Measurements from ENCODE around the gene ZNF672. TPM values are rescaled to one million over a fixed set of nuclear protein-coding genes. Genes with fewer than 3 reads are reported as not detected.
A peak's percentile ranks its signal among the peaks of the same experiment; 100 is the strongest.

Gene ZNF672
- polyA plus RNA-seq, 3 donors: 18.6 to 25.6 (median 24.0) TPM

- DNase-seq (ENCODE audit: extremely low read depth in 1 of 11, low read depth in 9 of 11, low spot score in 4 of 11): no peak
Measured at GRCh38 chr1:248847956-248848561, 10.0 kb downstream of the ZNF672 start.

GRCh38 chr1:248848602-248849001 is 10.6 kb downstream of the ZNF672 start:
- DNase-seq (ENCODE audit: extremely low read depth in 1 of 11, low read depth in 9 of 11, low spot score in 4 of 11): no peak

- no peak for DNase-seq (ENCODE audit: extremely low read depth in 1 of 11, low read depth in 9 of 11, low spot score in 4 of 11)
Measured at GRCh38 chr1:248849152-248849551, 11.1 kb downstream of the ZNF672 start.

- DNase-seq (ENCODE audit: extremely low read depth in 1 of 11, low read depth in 9 of 11, low spot score in 4 of 11): no peak
Measured at GRCh38 chr1:248849637-248850036, 11.6 kb downstream of the ZNF672 start.

DNA sequence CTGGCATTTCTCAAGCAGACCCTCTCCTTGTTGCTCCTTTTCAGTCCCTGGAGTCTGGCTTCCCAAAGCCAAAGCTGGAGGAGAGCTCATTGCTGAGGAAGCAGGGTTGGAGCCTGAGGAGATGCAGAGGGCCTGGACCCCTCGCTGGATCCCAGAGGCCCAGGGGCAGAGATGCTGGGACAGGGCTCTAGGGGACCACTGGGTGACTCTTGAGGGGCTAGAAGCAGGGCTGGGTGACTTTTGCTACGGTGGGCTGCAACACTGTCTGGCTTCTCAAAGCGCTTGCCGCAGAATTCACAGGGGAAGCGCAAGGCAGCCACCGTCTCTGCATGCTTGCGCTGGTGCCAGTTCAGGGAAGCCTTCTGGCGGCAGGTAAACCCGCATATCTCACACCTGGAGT is 12.1 kb downstream of the ZNF672 start:
- no peak for DNase-seq (ENCODE audit: extremely low read depth in 1 of 11, low read depth in 9 of 11, low spot score in 4 of 11)

DNA sequence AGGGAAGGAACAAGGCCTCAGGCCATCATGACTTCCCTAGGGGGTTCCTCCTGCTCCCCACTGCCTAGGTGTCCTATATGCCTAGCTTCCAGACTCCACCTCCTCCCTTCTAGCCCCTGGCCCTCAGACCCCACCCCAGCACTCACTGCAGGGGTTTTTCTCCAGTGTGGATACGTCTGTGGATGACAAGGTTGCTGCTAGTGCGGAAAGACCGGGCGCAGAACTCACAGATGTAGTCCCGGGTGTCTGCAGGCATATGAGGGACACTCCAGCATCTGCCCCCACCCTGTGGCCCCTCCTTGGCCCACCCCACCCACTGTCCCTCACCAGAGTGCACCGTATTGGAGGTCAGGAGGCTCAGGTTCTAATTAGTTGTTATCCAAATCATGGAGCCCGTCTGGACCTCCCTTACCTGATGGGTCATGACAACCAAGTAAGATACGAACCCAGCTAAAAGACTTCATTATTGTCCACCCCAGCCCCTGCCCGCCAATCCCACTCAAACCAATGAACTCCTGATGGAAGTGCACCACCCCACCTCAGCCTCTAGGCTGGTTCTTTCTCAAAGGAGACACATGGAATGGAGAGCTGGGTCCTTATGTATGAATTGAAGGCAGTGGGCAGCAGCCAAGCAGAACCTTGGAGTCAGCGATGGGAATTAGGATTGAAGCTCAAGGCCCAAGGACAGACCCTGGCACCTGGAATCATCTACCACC is 12.7 kb downstream of the ZNF672 start:
- DNase-seq (ENCODE audit: extremely low read depth in 1 of 11, low read depth in 9 of 11, low spot score in 4 of 11): no peak

DNA sequence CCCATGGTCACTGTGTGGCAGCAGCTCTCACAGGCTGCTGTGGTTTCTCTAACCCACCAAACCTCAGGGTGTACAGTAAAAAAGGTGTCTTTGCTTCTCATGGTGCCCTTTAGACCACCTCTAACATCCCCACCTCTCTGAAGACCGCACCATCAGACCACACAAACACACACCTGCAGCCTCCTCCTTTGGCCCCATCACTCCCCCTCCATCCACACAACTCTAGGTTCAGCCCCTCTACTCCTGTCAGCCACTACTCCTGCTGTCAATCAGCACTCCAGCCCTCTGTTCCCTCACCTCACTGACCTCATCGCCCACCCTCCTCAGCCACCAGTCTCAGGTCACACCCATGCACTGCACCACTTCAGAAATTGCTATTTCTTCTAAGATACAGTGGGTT is 13.4 kb downstream of the ZNF672 start:
- DNase-seq (ENCODE audit: extremely low read depth in 1 of 11, low read depth in 9 of 11, low spot score in 4 of 11): no peak

GRCh38 chr1:248852481-248853405 is 14.7 kb downstream of the ZNF672 start:
- no peak for DNase-seq (ENCODE audit: extremely low read depth in 1 of 11, low read depth in 9 of 11, low spot score in 4 of 11)

DNA sequence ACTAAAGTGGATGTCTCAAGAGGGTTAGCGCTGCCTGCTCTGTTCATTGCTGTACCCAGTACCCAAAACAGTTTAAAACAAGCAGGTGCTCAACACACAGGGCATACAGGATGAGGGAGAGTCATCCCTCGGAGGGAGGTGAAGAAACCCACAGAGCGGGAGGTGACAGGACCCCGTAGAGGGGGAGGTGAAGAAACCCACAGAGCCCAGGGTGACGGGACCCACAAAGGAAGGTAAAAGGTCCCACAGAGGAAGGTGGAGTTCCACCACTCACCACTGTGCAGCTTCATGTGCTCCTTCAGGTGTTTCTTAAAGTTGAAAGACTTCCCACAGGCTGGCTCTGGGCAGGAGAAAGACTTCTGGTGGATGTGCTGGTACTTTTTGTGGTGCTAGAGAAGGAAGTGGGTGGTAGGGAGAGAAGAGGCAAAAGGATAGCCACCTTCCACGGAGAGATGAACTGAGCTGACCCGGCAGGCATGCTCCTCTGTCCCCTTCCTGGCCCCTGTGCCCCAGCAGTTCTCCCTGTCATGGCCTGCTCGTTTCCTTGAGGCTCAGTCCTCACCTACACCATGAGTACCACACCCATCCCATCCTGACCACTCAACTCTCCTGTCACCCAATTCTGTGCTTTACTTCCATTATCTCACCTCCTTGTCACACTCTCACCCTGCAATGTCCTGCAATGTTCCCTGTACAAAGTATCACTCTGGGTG is 15.8 kb downstream of the ZNF672 start:
- DNase-seq (ENCODE audit: extremely low read depth in 1 of 11, low read depth in 9 of 11, low spot score in 4 of 11): no peak

DNA sequence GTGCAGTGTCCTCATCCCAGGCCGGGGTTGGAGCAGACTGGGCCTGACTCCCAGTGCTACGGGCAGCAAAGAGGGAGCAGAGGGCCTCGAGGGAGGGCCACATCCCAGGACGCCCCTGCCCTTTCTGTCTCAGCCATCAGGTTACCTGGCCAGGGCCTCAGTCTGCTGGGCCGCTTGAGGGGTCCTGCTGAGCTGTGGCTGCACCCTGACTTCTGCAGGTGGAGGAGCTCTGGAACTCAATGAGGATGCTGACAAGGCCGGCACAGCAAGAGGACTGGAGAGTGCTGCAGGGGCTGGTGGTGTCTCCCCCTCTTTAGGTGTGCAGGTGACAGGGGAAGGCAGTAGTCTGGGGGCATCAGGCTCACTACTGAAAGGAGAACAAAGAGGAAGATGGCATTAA is 17.6 kb downstream of the ZNF672 start:
- DNase-seq (ENCODE audit: extremely low read depth in 1 of 11, low read depth in 9 of 11, low spot score in 4 of 11): no peak

GRCh38 chr1:248856176-248856575 is 18.2 kb downstream of the ZNF672 start:
- no peak for DNase-seq (ENCODE audit: extremely low read depth in 1 of 11, low read depth in 9 of 11, low spot score in 4 of 11)

- DNase-seq (ENCODE audit: extremely low read depth in 1 of 11, low read depth in 9 of 11, low spot score in 4 of 11): no peak
Measured at GRCh38 chr1:248857201-248857600, 19.2 kb downstream of the ZNF672 start.

- no peak for DNase-seq (ENCODE audit: extremely low read depth in 1 of 11, low read depth in 9 of 11, low spot score in 4 of 11)
Measured at GRCh38 chr1:248857749-248858095, 19.7 kb downstream of the ZNF672 start.

DNA sequence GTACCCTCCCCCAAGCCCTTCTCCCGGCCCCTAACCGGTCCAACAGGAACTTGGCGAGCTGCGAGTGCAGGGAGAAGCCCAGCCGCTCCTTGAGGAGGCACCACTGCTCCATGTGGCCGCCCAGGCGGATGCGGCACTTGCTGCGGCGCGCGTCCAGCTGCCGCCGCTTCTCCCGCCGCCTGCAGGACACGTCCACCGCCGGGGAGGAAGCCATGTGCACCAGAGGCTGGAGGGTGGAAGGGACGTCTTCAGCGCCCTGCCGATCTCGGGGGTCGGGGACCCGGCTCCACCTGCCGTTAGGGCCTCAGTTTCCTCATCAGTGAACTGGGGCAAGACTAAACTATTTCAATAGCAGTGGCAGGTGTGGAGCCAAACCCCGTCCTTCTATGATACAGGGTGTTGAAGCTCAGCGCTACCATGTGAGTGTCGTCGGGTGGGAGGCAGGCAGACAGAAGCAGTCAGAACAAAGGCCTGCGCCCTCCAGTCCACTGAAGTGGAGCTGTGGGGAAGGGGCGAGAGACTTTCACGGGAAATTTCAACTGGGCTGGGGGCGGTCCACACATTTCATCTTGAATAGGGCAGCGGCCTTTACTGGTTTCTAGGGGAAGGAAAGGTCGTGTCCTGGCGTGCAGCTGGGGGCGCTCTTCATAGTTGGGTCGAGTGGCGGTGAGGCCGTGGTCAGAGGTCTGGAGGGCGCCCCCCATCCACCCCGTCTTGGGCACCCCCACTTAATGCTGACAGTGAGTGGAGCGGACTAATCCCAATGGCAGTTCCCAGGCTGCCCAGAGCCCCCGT is 20.3 kb downstream of the ZNF672 start:
- peak in 5 of 11 donors; percentile 47 to 70 (median 62) for DNase-seq (ENCODE audit: extremely low read depth in 1 of 11, low read depth in 9 of 11, low spot score in 4 of 11)

- DNase-seq (ENCODE audit: extremely low read depth in 1 of 11, low read depth in 9 of 11, low spot score in 4 of 11): peak; percentile 83 to 96 (median 94)
Measured at GRCh38 chr1:248858891-248859889, 21.2 kb downstream of the ZNF672 start, which contains the start of gene ZNF692. ZNF692 (minus strand) TSS chr1:248859085; CDS start chr1:248858309, 776 bp downstream.

- DNase-seq (ENCODE audit: extremely low read depth in 1 of 11, low read depth in 9 of 11, low spot score in 4 of 11): no peak
Measured at GRCh38 chr1:248860007-248860406, 22.0 kb downstream of the ZNF672 start.

- DNase-seq (ENCODE audit: extremely low read depth in 1 of 11, low read depth in 9 of 11, low spot score in 4 of 11): no peak
Measured at GRCh38 chr1:248861616-248862015, 23.6 kb downstream of the ZNF672 start.

GRCh38 chr1:248862695-248862997 is 24.6 kb downstream of the ZNF672 start:
- DNase-seq (ENCODE audit: extremely low read depth in 1 of 11, low read depth in 9 of 11, low spot score in 4 of 11): no peak
